HAP-1 (cell line): ENCODE data around the gene ATP5F1A.
"Not testable (repeated sequence)": the region's sequence is repeated elsewhere in the genome, so short reads cannot be mapped to it uniquely, and the experiment has no call there.

Source experiments
- DNase-seq, 2 experiments: peaks; one replicate each; pipeline ENCODE4 v3.0.0-alpha.2; 2016 to 2020; ENCODE audit warnings: low spot score in 2 of 2
- H3K27me3 ChIP-seq: fragments of 250-450 bp; sonication (Bioruptor Pico); 2 replicates; pipeline ENCODE4 v1.5.1; 2020; ENCODE audit warnings: low read depth, mild to moderate bottlenecking, moderate library complexity
- H3K36me3 ChIP-seq: fragments of 250-450 bp; sonication (Bioruptor Pico); replicated peaks from 2 replicates; pipeline ENCODE4 v1.5.1; 2020; ENCODE audit warnings: mild to moderate bottlenecking
- H3K4me1 ChIP-seq: fragments of 250-450 bp; sonication (Bioruptor Pico); 2 replicates; pipeline ENCODE4 v1.5.1; 2020; ENCODE audit warnings: mild to moderate bottlenecking
- H3K4me3 ChIP-seq: fragments of 250-450 bp; sonication (Bioruptor Pico); 2 replicates; pipeline ENCODE4 v1.5.1; 2020; ENCODE audit warnings: mild to moderate bottlenecking, moderate library complexity
- H3K9me3 ChIP-seq: fragments of 250-450 bp; sonication (Bioruptor Pico); 2 replicates; pipeline ENCODE4 v1.5.1; 2020; ENCODE audit warnings: mild to moderate bottlenecking, moderate library complexity
- in situ Hi-C: fragments of 300-500 bp; cut with MboI; formaldehyde crosslinking; loops from 3 replicates; pipeline ENCODE4 v1.14.3; 2020; ENCODE audit warnings: low sequenced_read_pairs, inconsistent platforms, mixed read lengths

ATP5F1A gene

GRCh38 chr18:46097801-46098615 lies at the start of gene ATP5F1A:
ATP5F1A (minus strand) TSS chr18:46098296; CDS start chr18:46098231, 65 bp downstream.
- Histone ChIP-seq H3K4me3 (peak within 1 kb of the TSS; percentile 87), H3K27me3 (no peaks in the 10 kb centered on the region), H3K9me3 (no peaks in the 10 kb centered on the region), H3K4me1 (peaks cover 25% of the 10 kb centered on the region), H3K36me3 (peaks cover 32% of the 10 kb centered on the region)
- in situ Hi-C loops = no loop called here
- DNase-seq = peak; percentile 84 to 87

GRCh38 chr18:46141199-46141598 lies 43.1 kb upstream of the ATP5F1A start:
- Histone ChIP-seq H3K4me3 (no peak overlapping the region), H3K36me3 (no peaks in the 10 kb centered on the region), H3K27me3 (no peaks in the 10 kb centered on the region), H3K4me1 (no peaks in the 10 kb centered on the region), H3K9me3 (no peaks in the 10 kb centered on the region)
- DNase-seq = no peak
- in situ Hi-C loops = loop anchor here (10.0 kb wide), 1 partner anchor 344 kb away; no protein-coding TSS in a partner anchor

GRCh38 chr18:46140173-46140572 lies 42.1 kb upstream of the ATP5F1A start:
- H3K9me3 ChIP-seq = no peaks in the 10 kb centered on the region
- H3K27me3 ChIP-seq = no peaks in the 10 kb centered on the region
- no peaks in the 10 kb centered on the region for H3K4me1 ChIP-seq
- DNase-seq = no peak
- no peaks in the 10 kb centered on the region for H3K36me3 ChIP-seq
- no peak overlapping the region for H3K4me3 ChIP-seq
- in situ Hi-C loops = loop anchor here (10.0 kb wide), 1 partner anchor 345 kb away; no protein-coding TSS in a partner anchor

GRCh38 chr18:46134920-46135675 lies 37.0 kb upstream of the ATP5F1A start:
- no peak overlapping the region for H3K4me3 ChIP-seq
- in situ Hi-C loops = no loop called here
- no peaks in the 10 kb centered on the region for H3K9me3 ChIP-seq
- H3K4me1 ChIP-seq = no peaks in the 10 kb centered on the region
- H3K27me3 ChIP-seq = no peaks in the 10 kb centered on the region
- no peak for DNase-seq
- H3K36me3 ChIP-seq = peaks cover 2% of the 10 kb centered on the region; the same call in 1 of the 2 replicates

- in situ Hi-C loops = no loop called here
- no peak for DNase-seq
- H3K4me3 ChIP-seq = no peak overlapping the region
Observed at GRCh38 chr18:46133534-46133933, 35.4 kb upstream of the ATP5F1A start.

GRCh38 chr18:46130549-46130948 lies 32.5 kb upstream of the ATP5F1A start:
- H3K4me3 ChIP-seq, DNase-seq, H3K9me3 ChIP-seq, H3K4me1 ChIP-seq, H3K27me3 ChIP-seq, in situ Hi-C loops: not testable (repeated sequence)
- peaks cover 34% of the 10 kb centered on the region for H3K36me3 ChIP-seq

More at GRCh38 chr18:46133534-46133933, 35.4 kb upstream of the ATP5F1A start:
- Histone ChIP-seq H3K4me1 (no peaks in the 10 kb centered on the region), H3K27me3 (no peaks in the 10 kb centered on the region), H3K36me3 (peaks cover 16% of the 10 kb centered on the region), H3K9me3 (no peaks in the 10 kb centered on the region)

- Histone ChIP-seq H3K4me1 (no peaks in the 10 kb centered on the region), H3K27me3 (no peaks in the 10 kb centered on the region), H3K36me3 (peaks cover 36% of the 10 kb centered on the region), H3K9me3 (no peaks in the 10 kb centered on the region), H3K4me3 (no peak overlapping the region)
- in situ Hi-C loops = no loop called here
- DNase-seq = no peak
Observed at GRCh38 chr18:46130061-46130460, 32.0 kb upstream of the ATP5F1A start.

- H3K27me3 ChIP-seq, H3K4me3 ChIP-seq, DNase-seq, H3K4me1 ChIP-seq, in situ Hi-C loops, H3K9me3 ChIP-seq: not testable (repeated sequence)
- peaks cover 56% of the 10 kb centered on the region for H3K36me3 ChIP-seq
Observed at GRCh38 chr18:46126625-46127024, 28.5 kb upstream of the ATP5F1A start.

- no peaks in the 10 kb centered on the region for H3K27me3 ChIP-seq
- in situ Hi-C loops = no loop called here
- H3K4me3 ChIP-seq = no peak overlapping the region
- no peak for DNase-seq
- peaks cover 30% of the 10 kb centered on the region for H3K36me3 ChIP-seq
- H3K9me3 ChIP-seq = no peaks in the 10 kb centered on the region
- H3K4me1 ChIP-seq = peaks cover 9% of the 10 kb centered on the region
Observed at GRCh38 chr18:46113751-46114150, 15.7 kb upstream of the ATP5F1A start.

- Histone ChIP-seq H3K36me3 (peaks cover 43% of the 10 kb centered on the region), H3K4me3 (no peak overlapping the region), H3K9me3 (no peaks in the 10 kb centered on the region), H3K4me1 (peaks cover 14% of the 10 kb centered on the region), H3K27me3 (no peaks in the 10 kb centered on the region)
- no peak for DNase-seq
- in situ Hi-C loops = no loop called here
Observed at GRCh38 chr18:46110406-46110805, 12.3 kb upstream of the ATP5F1A start.

- DNase-seq = no peak
- Histone ChIP-seq H3K4me3 (no peak overlapping the region), H3K4me1 (peaks cover 12% of the 10 kb centered on the region), H3K27me3 (no peaks in the 10 kb centered on the region), H3K36me3 (peaks cover 36% of the 10 kb centered on the region), H3K9me3 (no peaks in the 10 kb centered on the region)
- in situ Hi-C loops = no loop called here
Observed at GRCh38 chr18:46109386-46109785, 11.3 kb upstream of the ATP5F1A start.

- Histone ChIP-seq H3K4me1 (peaks cover 11% of the 10 kb centered on the region), H3K4me3 (peak within 1 kb of the TSS; percentile 64), H3K27me3 (no peaks in the 10 kb centered on the region), H3K36me3 (peaks cover 20% of the 10 kb centered on the region), H3K9me3 (no peaks in the 10 kb centered on the region)
- DNase-seq = peak; percentile 91 to 97
- in situ Hi-C loops = no loop called here
Observed at GRCh38 chr18:46104128-46104911, 6.2 kb upstream of the ATP5F1A start, which contains the start of gene HAUS1. HAUS1 (plus strand) TSS chr18:46104385; CDS start chr18:46104412, 27 bp downstream.

GRCh38 chr18:46099463-46099862 lies 1.4 kb upstream of the ATP5F1A start:
- Histone ChIP-seq H3K4me1 (peaks cover 28% of the 10 kb centered on the region), H3K9me3 (no peaks in the 10 kb centered on the region), H3K36me3 (peaks cover 17% of the 10 kb centered on the region), H3K27me3 (no peaks in the 10 kb centered on the region), H3K4me3 (no peak overlapping the region)
- DNase-seq = no peak
- in situ Hi-C loops = no loop called here
